Hematopoietic multipotent progenitor cell treated with erythropoietin and hydrocortisone succinate and interleukin-3 and kit ligand, for 6 days (in vitro differentiated cells): ENCODE data around the gene NOS1AP.
"Not testable (repeated sequence)": the region's sequence is repeated elsewhere in the genome, so short reads cannot be mapped to it uniquely, and the experiment has no call there.

Experiments used
- DNase-seq: peaks from one replicate; pipeline ENCODE4 v3.0.0-alpha.2; 2015

The NOS1AP gene

GRCh38 chr1:162171111-162171510 is 101.6 kb downstream of the NOS1AP start:
- no peak for DNase-seq

- DNase-seq: no peak
Measured at GRCh38 chr1:162172311-162173102, 103.0 kb downstream of the NOS1AP start.

- not testable (repeated sequence) for DNase-seq
Measured at GRCh38 chr1:162173607-162174006, 104.1 kb downstream of the NOS1AP start.

- not testable (repeated sequence) for DNase-seq
Measured at GRCh38 chr1:162174027-162174426, 104.5 kb downstream of the NOS1AP start.

GRCh38 chr1:162175379-162176081 is 106.0 kb downstream of the NOS1AP start:
- DNase-seq: no peak

GRCh38 chr1:162177126-162177525 is 107.6 kb downstream of the NOS1AP start:
- DNase-seq: no peak

- no peak for DNase-seq
Measured at GRCh38 chr1:162178432-162178831, 108.9 kb downstream of the NOS1AP start.

GRCh38 chr1:162179121-162179520 is 109.6 kb downstream of the NOS1AP start:
- no peak for DNase-seq

- no peak for DNase-seq
Measured at GRCh38 chr1:162180813-162181212, 111.3 kb downstream of the NOS1AP start.

- no peak for DNase-seq
Measured at GRCh38 chr1:162182090-162182489, 112.6 kb downstream of the NOS1AP start.

GRCh38 chr1:162185314-162186025 is 116.0 kb downstream of the NOS1AP start:
- DNase-seq: no peak

GRCh38 chr1:162186026-162186374 is 116.5 kb downstream of the NOS1AP start:
- DNase-seq: no peak

GRCh38 chr1:162186406-162186805 is 116.9 kb downstream of the NOS1AP start:
- no peak for DNase-seq

GRCh38 chr1:162187687-162188276 is 118.3 kb downstream of the NOS1AP start:
- DNase-seq: no peak

GRCh38 chr1:162189345-162189744 is 119.9 kb downstream of the NOS1AP start:
- no peak for DNase-seq

- no peak for DNase-seq
Measured at GRCh38 chr1:162191396-162192305, 122.2 kb downstream of the NOS1AP start.

- no peak for DNase-seq
Measured at GRCh38 chr1:162192306-162192678, 122.8 kb downstream of the NOS1AP start.

- DNase-seq: no peak
Measured at GRCh38 chr1:162192763-162193162, 123.3 kb downstream of the NOS1AP start.

- DNase-seq: no peak
Measured at GRCh38 chr1:162193221-162193620, 123.7 kb downstream of the NOS1AP start.

GRCh38 chr1:162193815-162194214 is 124.3 kb downstream of the NOS1AP start:
- no peak for DNase-seq

GRCh38 chr1:162195567-162195966 is 126.1 kb downstream of the NOS1AP start:
- DNase-seq: no peak

GRCh38 chr1:162196387-162196786 is 126.9 kb downstream of the NOS1AP start:
- no peak for DNase-seq
